ENCODE measurements around the gene TPTE.

GRCh38 chr21:10641107-10641506, 119.7 kb downstream of the TPTE start:
- TF ChIP-seq CTCF (conservative IDR thresholded peaks at IDR 0.05; ENCODE audit: low read depth, low read length) = no peak
- TF ChIP-seq EZH2 (IDR thresholded peaks at IDR 0.05; ENCODE audit: low read length, unreplicated experiment) = no peak
- no peak for TF ChIP-seq EZH2phosphoT487 (IDR thresholded peaks at IDR 0.05; ENCODE audit: borderline replicate concordance, low read length)
